OCI-LY7 (cell line): ENCODE data around the gene LPP. TPM values are rescaled to one million over a fixed set of nuclear protein-coding genes. Genes with fewer than 3 reads are reported as not detected.

Experiments used
- BruUV-seq: library from RNA; stranded (reverse); fragments of 400-500 nt; replicated peaks from 2 replicates; lab custom pipeline; 2021; lab: Mats Ljungman, UMichigan
- CTCF ChIA-PET: fragments of 300-600 bp; sonication (Branson Sonifier 250); formaldehyde crosslinking; loops from one replicate; lab custom pipeline; 2022; ENCODE audit warnings: antibody characterized with exemption; ENCODE audit not compliant: unreplicated experiment; lab: Charles Lee
- POLR2A ChIA-PET: fragments of 300-600 bp; sonication (Branson Sonifier 250); formaldehyde crosslinking; loops from one replicate; lab custom pipeline; 2022; ENCODE audit warnings: antibody characterized with exemption; lab: Charles Lee
- DNase-seq: peaks from one replicate; pipeline ENCODE4 v3.0.0-alpha.2; 2015; ENCODE audit warnings: low spot score
- H2AFZ ChIP-seq: fragments of 200-600 bp; sonication (generic), shearing (Covaris generic); 2 replicates; pipeline ENCODE4 v1.6.1; 2014; ENCODE audit warnings: mild to moderate bottlenecking, antibody characterized with exemption, low read length, moderate library complexity
- H3K27ac ChIP-seq: fragments of 200-600 bp; sonication (generic); 2 replicates; pipeline ENCODE4 v1.5.1; 2014; ENCODE audit warnings: mixed run types, low read depth, mild to moderate bottlenecking, moderate library complexity, low read length, inconsistent platforms; ENCODE audit not compliant: poor library complexity, severe bottlenecking
- H3K36me3 ChIP-seq: fragments of 200-600 bp; sonication (generic); 2 replicates; pipeline ENCODE4 v1.6.1; 2014; ENCODE audit warnings: mild to moderate bottlenecking, antibody characterized with exemption, low read length, moderate library complexity, mixed read lengths; ENCODE audit not compliant: insufficient read depth
- H3K4me1 ChIP-seq: fragments of 200-600 bp; sonication (generic); 2 replicates; pipeline ENCODE4 v1.5.1; 2014; ENCODE audit warnings: mild to moderate bottlenecking, low read length; ENCODE audit not compliant: insufficient read depth, poor library complexity, severe bottlenecking
- H3K4me2 ChIP-seq: fragments of 200-600 bp; sonication (generic); 2 replicates; pipeline ENCODE4 v1.6.1; 2014; ENCODE audit warnings: mild to moderate bottlenecking, low read length
- H3K4me3 ChIP-seq: fragments of 200-600 bp; sonication (generic); 2 replicates; pipeline ENCODE4 v1.5.1; 2014; ENCODE audit warnings: mild to moderate bottlenecking, low read depth, low read length; ENCODE audit not compliant: poor library complexity, severe bottlenecking
- H3K79me2 ChIP-seq: fragments of 200-600 bp; sonication (generic); 2 replicates; pipeline ENCODE4 v1.6.1; 2016; ENCODE audit warnings: low read depth, mild to moderate bottlenecking, low read length, moderate library complexity, mixed read lengths; ENCODE audit not compliant: insufficient read depth
- H3K9me2 ChIP-seq: fragments of 200-600 bp; sonication (generic); 2 replicates; pipeline ENCODE4 v1.6.1; 2016; ENCODE audit warnings: mild to moderate bottlenecking, low read length, mixed read lengths; ENCODE audit not compliant: insufficient read depth
- H3K9me3 ChIP-seq: fragments of 200-600 bp; sonication (generic); 2 replicates; pipeline ENCODE4 v1.6.1; 2014; ENCODE audit warnings: mild to moderate bottlenecking, mixed run types, low read length, mixed read lengths
- H4K20me1 ChIP-seq: fragments of 200-600 bp; sonication (generic); 2 replicates; pipeline ENCODE4 v1.6.1; 2014; ENCODE audit warnings: mild to moderate bottlenecking, antibody characterized with exemption, low read length, moderate library complexity, mixed read lengths; ENCODE audit not compliant: insufficient read depth
- CTCF ChIP-seq: fragments of 200-600 bp; sonication (generic); conservative IDR thresholded peaks from 2 replicates; pipeline ENCODE4 v1.5.1; 2014; ENCODE audit warnings: mild to moderate bottlenecking, antibody characterized with exemption, low read length, moderate library complexity, mixed read lengths
- EZH2phosphoT487 ChIP-seq: fragments of 200-600 bp; sonication (generic); IDR thresholded peaks from 2 replicates; pipeline ENCODE4 v1.6.1; 2018; ENCODE audit warnings: low read depth, borderline replicate concordance, mild to moderate bottlenecking, mixed run types, antibody characterized with exemption, low read length, moderate library complexity, mixed read lengths
- intact Hi-C: fragments of 100-400 bp; cut with micrococcal nuclease; formaldehyde crosslinking; loops from one replicate; pipeline ENCODE4 v1.10.0; 2022; ENCODE audit not compliant: unreplicated experiment
- total RNA-seq, 2 experiments: library from RNA; depleted of rRNA in 1 of 2; stranded (reverse); fragments of >200 nt in 1 of 2; shearing (Covaris generic) in 1 of 2; gene quantifications; 2 replicates each; pipeline ENCODE4 v1.2.3, GENCODE V29; 2014 to 2022

Gene LPP
- total RNA-seq, 2 experiments from 2014 or later = 10.9 to 119 TPM

- intact Hi-C loops = no loop called here
- Histone ChIP-seq H2AFZ (no peak overlapping the region), H3K9me3 (no peaks in the 10 kb centered on the region), H3K9me2 (0 out of 2 replicates have a peak, but pooled peaks cover 3% of the 10 kb centered on the region), H3K4me1 (no peaks in the 10 kb centered on the region), H4K20me1 (no peaks in the 10 kb centered on the region), H3K36me3 (no peaks in the 10 kb centered on the region; the same call in 1 of the 2 replicates), H3K27ac (no peak overlapping the region), H3K4me3 (no peak overlapping the region), H3K79me2 (no peaks in the 10 kb centered on the region), H3K4me2 (no peak overlapping the region)
- TF ChIP-seq CTCF (no peak), EZH2phosphoT487 (no peak)
- POLR2A ChIA-PET = interaction anchor here (0.6 to 1.6 kb wide), 2 partner anchors 14 to 465 kb away, joined by 3 to 6 read pairs; no protein-coding TSS in a partner anchor
- no TSS peak for BruUV-seq
- DNase-seq = no peak
- CTCF ChIA-PET = no interaction called here
Measured at GRCh38 chr3:188531210-188531609, 377.3 kb downstream of the LPP start.

DNA sequence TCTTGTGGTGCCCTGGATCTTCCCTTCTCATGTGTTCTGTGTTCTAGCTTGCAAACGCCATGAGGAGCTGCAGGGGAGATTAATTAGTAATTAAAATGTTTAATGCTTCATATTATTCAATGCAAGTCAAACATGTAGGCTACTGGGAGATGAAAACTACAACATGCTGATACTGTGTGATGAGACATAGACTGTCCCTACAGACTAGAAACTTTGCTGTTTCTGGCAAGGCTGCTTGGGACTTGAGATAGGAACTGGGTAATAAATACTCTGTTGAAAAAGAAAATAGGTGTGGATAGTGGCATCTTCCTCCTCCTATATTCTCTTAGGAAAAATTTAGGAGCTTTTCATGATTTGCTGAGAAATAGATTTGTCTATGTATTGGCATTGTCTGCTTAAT, 379.2 kb downstream of the LPP start:
- Histone ChIP-seq H3K9me3 (no peaks in the 10 kb centered on the region), H3K9me2 (0 out of 2 replicates have a peak, but pooled peaks cover 3% of the 10 kb centered on the region), H4K20me1 (no peaks in the 10 kb centered on the region), H3K4me2 (no peak overlapping the region), H3K27ac (no peak overlapping the region), H3K4me1 (no peaks in the 10 kb centered on the region), H3K4me3 (no peak overlapping the region), H3K36me3 (no peaks in the 10 kb centered on the region), H2AFZ (no peak overlapping the region), H3K79me2 (no peaks in the 10 kb centered on the region)
- TF ChIP-seq EZH2phosphoT487 = no peak
- no peak for TF ChIP-seq CTCF
- intact Hi-C loops = no loop called here
- DNase-seq = no peak
- no TSS peak for BruUV-seq
- POLR2A ChIA-PET = interaction anchor here (0.6 to 1.4 kb wide), 6 partner anchors 10 to 500 kb away, joined by 3 to 4 read pairs (median 4); no protein-coding TSS in a partner anchor
- CTCF ChIA-PET = no interaction called here

DNA sequence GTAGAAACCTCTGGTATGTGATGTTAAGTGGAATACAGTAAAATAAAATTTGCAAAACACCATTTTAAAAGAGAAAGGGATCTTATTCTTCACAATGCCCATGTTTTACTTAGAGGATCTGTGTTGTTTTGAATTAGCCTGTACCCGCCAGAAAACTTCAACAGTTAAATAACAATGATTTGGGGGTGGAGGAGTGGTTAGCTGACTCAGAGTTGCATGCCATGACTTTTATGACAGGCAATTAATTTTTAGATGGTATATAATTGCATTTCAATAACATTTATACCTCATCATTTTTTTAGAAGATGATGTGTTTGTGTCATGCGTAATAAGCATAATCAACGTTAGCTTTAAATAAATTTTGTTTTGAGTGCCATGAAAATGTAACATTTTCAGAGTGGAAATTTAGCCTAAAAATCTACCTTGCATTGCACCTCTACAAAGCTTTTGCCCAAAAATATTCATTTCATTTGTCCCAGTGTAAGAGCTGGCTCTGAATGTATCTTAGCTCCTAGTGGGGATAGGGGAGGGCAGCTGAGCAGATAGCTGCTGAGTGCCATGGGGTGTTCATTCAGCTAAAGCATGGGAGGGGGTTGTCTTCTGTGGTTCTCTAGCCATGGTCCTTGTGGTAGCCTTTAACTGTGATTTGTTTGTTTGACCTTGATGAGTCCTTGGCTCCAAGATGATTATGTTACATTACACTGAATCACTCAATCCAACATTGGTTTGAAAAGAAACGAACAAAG, 379.8 kb downstream of the LPP start:
- CTCF ChIA-PET = no interaction called here

More for the DNA sequence above, 379.8 kb downstream of the LPP start:
- POLR2A ChIA-PET = interaction anchor here (0.5 to 1.2 kb wide), 7 partner anchors 10 to 505 kb away, joined by 3 to 6 read pairs (median 3); no protein-coding TSS in a partner anchor
- no peaks in the 10 kb centered on the region for H3K36me3 ChIP-seq
- no peaks in the 10 kb centered on the region for H3K4me1 ChIP-seq
- H3K79me2 ChIP-seq = no peaks in the 10 kb centered on the region
- H3K4me2 ChIP-seq = no peak overlapping the region
- H4K20me1 ChIP-seq = no peaks in the 10 kb centered on the region
- H3K27ac ChIP-seq = no peak overlapping the region
- TF ChIP-seq CTCF = no peak
- TF ChIP-seq EZH2phosphoT487 = no peak
- BruUV-seq = no TSS peak
- intact Hi-C loops = no loop called here
- DNase-seq = no peak
- H2AFZ ChIP-seq = no peak overlapping the region
- no peak overlapping the region for H3K4me3 ChIP-seq
- no peaks in the 10 kb centered on the region for H3K9me3 ChIP-seq
- 0 out of 2 replicates have a peak, but pooled peaks cover 3% of the 10 kb centered on the region for H3K9me2 ChIP-seq
